ENCODE measurements around the gene KRR1.

DNA sequence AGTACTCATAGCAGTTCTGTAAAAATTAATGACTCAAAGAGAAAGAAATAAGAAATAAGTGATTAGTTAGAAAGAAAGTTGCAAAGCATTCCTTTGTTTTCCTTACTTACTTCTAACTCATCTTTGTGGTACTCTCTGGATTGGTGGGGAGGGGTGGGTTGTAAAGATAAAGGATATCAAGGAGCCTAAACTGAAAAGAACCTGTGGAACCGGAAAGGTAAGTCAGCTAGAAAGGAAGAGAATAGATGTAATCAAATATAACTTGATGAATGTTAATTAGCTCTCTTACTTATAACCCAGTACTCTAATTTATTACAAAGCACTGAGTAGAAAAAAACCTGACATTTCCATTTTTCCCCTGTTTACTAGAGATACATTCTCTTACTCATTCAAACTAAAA lies 37.5 kb upstream of the KRR1 start:
- TF ChIP-seq REST (IDR thresholded peaks at IDR 0.05): no peak
- no peak for TF ChIP-seq CHD4 (IDR thresholded peaks at IDR 0.05; ENCODE audit: borderline replicate concordance)
- no peak for TF ChIP-seq CTCF (IDR thresholded peaks at IDR 0.05)
- no peak for TF ChIP-seq RAD21 (conservative IDR thresholded peaks at IDR 0.05 in 1 of 2, IDR thresholded peaks at IDR 0.05 in 1 of 2)
- no peak for TF ChIP-seq MAFK (IDR thresholded peaks at IDR 0.05; ENCODE audit: partially characterized antibody)

Measured in A549 (cell line).